ENCODE measurements around the gene A3GALT2. TPM values are rescaled to one million over a fixed set of nuclear protein-coding genes. Genes with fewer than 3 reads are reported as not detected.
"Not testable (repeated sequence)": the region's sequence is repeated elsewhere in the genome, so short reads cannot be mapped to it uniquely, and the experiment has no call there.

A3GALT2 gene
- total RNA-seq, 1 donor from 2014 or later, result 0.29 TPM

GRCh38 chr1:33295450-33296081 lies 25.3 kb downstream of the A3GALT2 start:
- peak; percentile 96 for TF ChIP-seq CTCF (IDR thresholded peaks at IDR 0.05; ENCODE audit: unreplicated experiment)
- Mint-ChIP-seq H3K27me3 (no peaks in the 10 kb centered on the region), H3K4me3 (ENCODE audit: low read depth) (no peak overlapping the region), H3K36me3 (ENCODE audit: insufficient read depth) (peaks cover 36% of the 10 kb centered on the region), H3K27ac (peak overlapping the region; percentile 86), H3K4me1 (ENCODE audit: low read depth) (no peaks in the 10 kb centered on the region), H3K9me3 (ENCODE audit: low read depth) (no peaks in the 10 kb centered on the region)
- DNase-seq (ENCODE audit: low spot score, unreplicated experiment), result peak; percentile 89

- TF ChIP-seq CTCF (IDR thresholded peaks at IDR 0.05; ENCODE audit: unreplicated experiment), result no peak
- no peak for DNase-seq (ENCODE audit: low spot score, unreplicated experiment)
- H3K4me3 Mint-ChIP-seq (ENCODE audit: low read depth), result no peak overlapping the region
- no peaks in the 10 kb centered on the region for H3K27me3 Mint-ChIP-seq
- H3K36me3 Mint-ChIP-seq (ENCODE audit: insufficient read depth), result peaks cover 34% of the 10 kb centered on the region
- H3K9me3 Mint-ChIP-seq (ENCODE audit: low read depth), result no peaks in the 10 kb centered on the region
- peak overlapping the region; percentile 86 for H3K27ac Mint-ChIP-seq
- no peaks in the 10 kb centered on the region for H3K4me1 Mint-ChIP-seq (ENCODE audit: low read depth)
These were observed 25.9 kb downstream of the A3GALT2 start for GRCh38 chr1:33295023-33295422.

GRCh38 chr1:33294071-33295010 lies 26.6 kb downstream of the A3GALT2 start:
- H3K27ac Mint-ChIP-seq, result no peak overlapping the region

GRCh38 chr1:33292726-33293340 lies 28.1 kb downstream of the A3GALT2 start:
- peaks cover 39% of the 10 kb centered on the region for H3K36me3 Mint-ChIP-seq (ENCODE audit: insufficient read depth)
- no peaks in the 10 kb centered on the region for H3K27me3 Mint-ChIP-seq
- no peaks in the 10 kb centered on the region for H3K4me1 Mint-ChIP-seq (ENCODE audit: low read depth)
- no peak for TF ChIP-seq CTCF (IDR thresholded peaks at IDR 0.05; ENCODE audit: unreplicated experiment)
- no peak overlapping the region for H3K4me3 Mint-ChIP-seq (ENCODE audit: low read depth)
- H3K9me3 Mint-ChIP-seq (ENCODE audit: low read depth), result no peaks in the 10 kb centered on the region
- H3K27ac Mint-ChIP-seq, result no peak overlapping the region
- no peak for DNase-seq (ENCODE audit: low spot score, unreplicated experiment)

More at GRCh38 chr1:33294071-33295010, 26.6 kb downstream of the A3GALT2 start:
- no peak overlapping the region for H3K4me3 Mint-ChIP-seq (ENCODE audit: low read depth)
- no peaks in the 10 kb centered on the region for H3K27me3 Mint-ChIP-seq
- DNase-seq (ENCODE audit: low spot score, unreplicated experiment), result no peak
- H3K9me3 Mint-ChIP-seq (ENCODE audit: low read depth), result no peaks in the 10 kb centered on the region
- H3K36me3 Mint-ChIP-seq (ENCODE audit: insufficient read depth), result peaks cover 39% of the 10 kb centered on the region
- no peak for TF ChIP-seq CTCF (IDR thresholded peaks at IDR 0.05; ENCODE audit: unreplicated experiment)
- no peaks in the 10 kb centered on the region for H3K4me1 Mint-ChIP-seq (ENCODE audit: low read depth)

- H3K9me3 Mint-ChIP-seq (ENCODE audit: low read depth); H3K27ac Mint-ChIP-seq; DNase-seq (ENCODE audit: low spot score, unreplicated experiment); H3K4me3 Mint-ChIP-seq (ENCODE audit: low read depth); H3K27me3 Mint-ChIP-seq: not testable (repeated sequence)
- Mint-ChIP-seq H3K4me1 (ENCODE audit: low read depth) (peaks cover 10% of the 10 kb centered on the region), H3K36me3 (ENCODE audit: insufficient read depth) (peaks cover 40% of the 10 kb centered on the region)
These were observed 30.3 kb downstream of the A3GALT2 start for GRCh38 chr1:33290615-33291014.
